Stromal cell of bone marrow (primary cell): ENCODE measurements around the gene ABCA4.

Source experiments
- DNase-seq: peaks from one replicate; pipeline ENCODE4 v3.0.0-alpha.2; 2012; ENCODE audit warnings: low read depth

The ABCA4 gene

GRCh38 chr1:94050675-94051074 lies 70.3 kb downstream of the ABCA4 start:
- no peak for DNase-seq

- peak; percentile 27 for DNase-seq
These were observed 70.7 kb downstream of the ABCA4 start for GRCh38 chr1:94050254-94050653.

GRCh38 chr1:94049791-94050190 lies 71.2 kb downstream of the ABCA4 start:
- no peak for DNase-seq

- DNase-seq: peak; percentile 66
These were observed 72.4 kb downstream of the ABCA4 start for GRCh38 chr1:94048413-94049164.

- no peak for DNase-seq
These were observed 73.0 kb downstream of the ABCA4 start for GRCh38 chr1:94047949-94048348.

GRCh38 chr1:94045465-94046056 lies 75.4 kb downstream of the ABCA4 start:
- peak; percentile 82 for DNase-seq

- no peak for DNase-seq
These were observed 76.1 kb downstream of the ABCA4 start for GRCh38 chr1:94044891-94045290.

GRCh38 chr1:94044290-94044790 lies 76.6 kb downstream of the ABCA4 start:
- DNase-seq: no peak

- no peak for DNase-seq
These were observed 77.1 kb downstream of the ABCA4 start for GRCh38 chr1:94043738-94044289.

GRCh38 chr1:94042388-94042787 lies 78.6 kb downstream of the ABCA4 start:
- no peak for DNase-seq

- DNase-seq: no peak
These were observed 80.9 kb downstream of the ABCA4 start for GRCh38 chr1:94039871-94040569.

GRCh38 chr1:94039514-94039870 lies 81.5 kb downstream of the ABCA4 start:
- DNase-seq: peak; percentile 27

GRCh38 chr1:94038511-94038910 lies 82.4 kb downstream of the ABCA4 start:
- DNase-seq: no peak

- DNase-seq: no peak
These were observed 83.3 kb downstream of the ABCA4 start for GRCh38 chr1:94037392-94038229.

- DNase-seq: peak; percentile 20
These were observed 84.2 kb downstream of the ABCA4 start for GRCh38 chr1:94036730-94037129.

- DNase-seq: no peak
These were observed 87.1 kb downstream of the ABCA4 start for GRCh38 chr1:94033849-94034248.

GRCh38 chr1:94032637-94033036 lies 88.3 kb downstream of the ABCA4 start:
- DNase-seq: no peak

- DNase-seq: no peak
These were observed 89.4 kb downstream of the ABCA4 start for GRCh38 chr1:94031591-94031990.

- DNase-seq: no peak
These were observed 89.8 kb downstream of the ABCA4 start for GRCh38 chr1:94031154-94031553.

GRCh38 chr1:94029130-94029993 lies 91.6 kb downstream of the ABCA4 start:
- DNase-seq: no peak
